HEK293T (cell line): ENCODE results near the gene RASSF3.
A peak's percentile ranks its signal among the peaks of the same experiment; 100 is the strongest.

Experiments used
- CTCF ChIA-PET: fragments of 350-600 bp; formaldehyde crosslinking; extraction: SDS; loops from one replicate; lab custom pipeline; 2021; ENCODE audit warnings: antibody characterized with exemption, inconsistent platforms; lab: Yijun Ruan, JAX
- POLR2A ChIA-PET: fragments of 350-600 bp; formaldehyde crosslinking; extraction: SDS; loops from one replicate; lab custom pipeline; 2020; ENCODE audit warnings: antibody characterized with exemption, inconsistent platforms; lab: Yijun Ruan, JAX
- DNase-seq: peaks from one replicate; pipeline ENCODE4 v3.0.0; 2012; ENCODE audit warnings: mixed read lengths; ENCODE audit errors: extremely low spot score
- ARNT ChIP-seq: fragments of 450-650 bp; IDR thresholded peaks from 2 replicates; pipeline ENCODE4 v1.6.1; 2017; ENCODE audit warnings: mild to moderate bottlenecking
- BHLHE40 ChIP-seq: fragments of 450-650 bp; IDR thresholded peaks from 2 replicates; pipeline ENCODE4 v1.6.1; 2016; ENCODE audit warnings: mild to moderate bottlenecking, moderate library complexity, borderline replicate concordance
- CTBP1 ChIP-seq: fragments of 450-650 bp; IDR thresholded peaks from 2 replicates; pipeline ENCODE4 v1.6.1; 2016; ENCODE audit warnings: borderline replicate concordance
- ELF4 ChIP-seq: fragments of 450-650 bp; IDR thresholded peaks from 2 replicates; pipeline ENCODE4 v1.6.1; 2017; ENCODE audit warnings: antibody characterized with exemption
- FOXA1 ChIP-seq: fragments of 450-650 bp; IDR thresholded peaks from 2 replicates; pipeline ENCODE4 v1.6.1; 2016; ENCODE audit warnings: mild to moderate bottlenecking
- FOXK2 ChIP-seq: fragments of 450-650 bp; IDR thresholded peaks from 2 replicates; pipeline ENCODE4 v1.6.1; 2016; ENCODE audit warnings: mild to moderate bottlenecking
- FOXM1 ChIP-seq: fragments of 450-650 bp; IDR thresholded peaks from 2 replicates; pipeline ENCODE4 v1.6.1; 2017; ENCODE audit warnings: mild to moderate bottlenecking, borderline replicate concordance
- HDGF ChIP-seq: fragments of 450-650 bp; IDR thresholded peaks from 2 replicates; pipeline ENCODE4 v1.6.1; 2017; ENCODE audit warnings: antibody characterized with exemption, borderline replicate concordance
- L3MBTL2 ChIP-seq: fragments of 450-650 bp; conservative IDR thresholded peaks from 2 replicates; pipeline ENCODE4 v1.6.1; 2016; ENCODE audit warnings: mild to moderate bottlenecking
- LEF1 ChIP-seq: fragments of 450-650 bp; IDR thresholded peaks from 2 replicates; pipeline ENCODE4 v1.6.1; 2017; ENCODE audit warnings: mild to moderate bottlenecking, borderline replicate concordance
- NFRKB ChIP-seq: fragments of 450-650 bp; IDR thresholded peaks from 2 replicates; pipeline ENCODE4 v1.6.1; 2016; ENCODE audit warnings: mild to moderate bottlenecking, moderate library complexity
- SP1 ChIP-seq: fragments of 450-650 bp; IDR thresholded peaks from 2 replicates; pipeline ENCODE4 v1.6.1; 2017
- SUZ12 ChIP-seq: fragments of 450-650 bp; IDR thresholded peaks from 2 replicates; pipeline ENCODE4 v1.6.1; 2016; ENCODE audit warnings: mild to moderate bottlenecking
- TARDBP ChIP-seq: fragments of 450-650 bp; IDR thresholded peaks from 2 replicates; pipeline ENCODE4 v1.6.1; 2016
- ZNF384 ChIP-seq: fragments of 450-650 bp; IDR thresholded peaks from 2 replicates; pipeline ENCODE4 v1.6.1; 2016
- TF ChIP-seq, protein P1 (sequence below): fragments of 450-650 bp; IDR thresholded peaks from 2 replicates; pipeline ENCODE4 v1.6.1; 2016

The RASSF3 gene

GRCh38 chr12:64587447-64587846 lies 22.8 kb upstream of the RASSF3 start:
- CTCF ChIA-PET = no interaction called here
- no peak for DNase-seq
- TF ChIP-seq LEF1 (no peak), ELF4 (no peak), L3MBTL2 (no peak), FOXM1 (no peak), SUZ12 (no peak)
- POLR2A ChIA-PET = no interaction called here

DNA sequence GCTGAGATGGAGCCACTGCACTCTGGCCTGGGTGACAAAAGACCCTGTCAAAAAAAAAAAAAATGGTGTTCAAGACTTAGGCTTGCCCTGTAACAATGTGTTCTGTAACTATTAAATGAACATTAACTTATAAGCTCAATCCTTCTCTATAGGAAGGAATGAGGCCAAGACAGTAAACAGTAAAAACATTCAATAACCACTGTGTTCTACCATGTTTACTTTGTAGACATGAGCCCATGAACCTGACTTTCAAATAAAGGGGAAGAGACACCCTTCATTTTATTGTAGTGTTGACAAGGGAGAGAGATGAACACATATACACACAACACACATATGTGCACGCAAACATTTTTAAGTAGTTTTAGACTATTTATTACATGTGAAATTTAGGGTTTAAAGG lies 20.1 kb upstream of the RASSF3 start:
- ChIA-PET POLR2A (no interaction called here), CTCF (interaction anchor here (0.5 to 0.7 kb wide), 3 partner anchors 41 to 143 kb away, joined by 3 to 6 read pairs (median 3); no protein-coding TSS in a partner anchor)
- TF ChIP-seq L3MBTL2 = no peak
- TF ChIP-seq BHLHE40 = no peak
- TF ChIP-seq ZNF384 = no peak
- TF ChIP-seq FOXK2 = no peak
- TF ChIP-seq FOXM1 = no peak
- no peak for TF ChIP-seq FOXA1
- no peak for TF ChIP-seq NFRKB
- no peak for DNase-seq

- no peak for TF ChIP-seq NFRKB
- no peak for TF ChIP-seq LEF1
- TF ChIP-seq TARDBP = no peak
- no peak for TF ChIP-seq FOXA1
- no peak for TF ChIP-seq SP1
- no peak for DNase-seq
- ChIA-PET POLR2A (no interaction called here), CTCF (no interaction called here)
These were observed 14.2 kb upstream of the RASSF3 start for GRCh38 chr12:64595863-64596793.

GRCh38 chr12:64598831-64599230 lies 11.5 kb upstream of the RASSF3 start:
- CTCF ChIA-PET = no interaction called here
- POLR2A ChIA-PET = no interaction called here
- no peak for DNase-seq
- TF ChIP-seq FOXA1 = no peak

DNA sequence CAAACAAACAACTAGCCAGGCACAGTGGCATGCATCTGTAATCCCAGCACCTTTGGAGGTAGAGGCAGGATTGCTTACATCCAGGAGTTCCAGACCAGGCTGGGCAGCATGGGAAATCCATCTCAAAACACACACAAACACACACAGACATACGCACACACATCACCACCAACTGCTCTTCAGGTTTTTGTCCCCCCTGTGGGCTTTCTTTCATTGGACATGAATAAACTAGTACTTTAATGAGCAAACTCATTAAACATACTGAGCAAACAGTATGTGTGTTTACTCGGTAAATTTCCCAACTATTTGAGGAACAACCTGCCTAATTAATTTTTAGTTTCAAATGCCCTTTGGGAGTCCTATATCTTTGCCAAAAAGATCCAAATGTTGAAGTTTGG lies 10.1 kb upstream of the RASSF3 start:
- ChIA-PET POLR2A (interaction anchor here (0.5 to 0.8 kb wide), 2 partner anchors 52 to 62 kb away, joined by 3 to 5 read pairs; no protein-coding TSS in a partner anchor), CTCF (no interaction called here)
- TF ChIP-seq ZNF384 (no peak), CTBP1 (no peak), LEF1 (no peak), ELF4 (no peak), BHLHE40 (no peak), FOXM1 (no peak), TARDBP (no peak), ARNT (no peak), SUZ12 (no peak), L3MBTL2 (no peak), HDGF (no peak), NFRKB (no peak), SP1 (no peak), FOXK2 (no peak), FOXA1 (no peak)
- TF ChIP-seq, protein P1, sequence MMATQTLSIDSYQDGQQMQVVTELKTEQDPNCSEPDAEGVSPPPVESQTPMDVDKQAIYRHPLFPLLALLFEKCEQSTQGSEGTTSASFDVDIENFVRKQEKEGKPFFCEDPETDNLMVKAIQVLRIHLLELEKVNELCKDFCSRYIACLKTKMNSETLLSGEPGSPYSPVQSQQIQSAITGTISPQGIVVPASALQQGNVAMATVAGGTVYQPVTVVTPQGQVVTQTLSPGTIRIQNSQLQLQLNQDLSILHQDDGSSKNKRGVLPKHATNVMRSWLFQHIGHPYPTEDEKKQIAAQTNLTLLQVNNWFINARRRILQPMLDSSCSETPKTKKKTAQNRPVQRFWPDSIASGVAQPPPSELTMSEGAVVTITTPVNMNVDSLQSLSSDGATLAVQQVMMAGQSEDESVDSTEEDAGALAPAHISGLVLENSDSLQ = no peak
- DNase-seq = no peak

DNA sequence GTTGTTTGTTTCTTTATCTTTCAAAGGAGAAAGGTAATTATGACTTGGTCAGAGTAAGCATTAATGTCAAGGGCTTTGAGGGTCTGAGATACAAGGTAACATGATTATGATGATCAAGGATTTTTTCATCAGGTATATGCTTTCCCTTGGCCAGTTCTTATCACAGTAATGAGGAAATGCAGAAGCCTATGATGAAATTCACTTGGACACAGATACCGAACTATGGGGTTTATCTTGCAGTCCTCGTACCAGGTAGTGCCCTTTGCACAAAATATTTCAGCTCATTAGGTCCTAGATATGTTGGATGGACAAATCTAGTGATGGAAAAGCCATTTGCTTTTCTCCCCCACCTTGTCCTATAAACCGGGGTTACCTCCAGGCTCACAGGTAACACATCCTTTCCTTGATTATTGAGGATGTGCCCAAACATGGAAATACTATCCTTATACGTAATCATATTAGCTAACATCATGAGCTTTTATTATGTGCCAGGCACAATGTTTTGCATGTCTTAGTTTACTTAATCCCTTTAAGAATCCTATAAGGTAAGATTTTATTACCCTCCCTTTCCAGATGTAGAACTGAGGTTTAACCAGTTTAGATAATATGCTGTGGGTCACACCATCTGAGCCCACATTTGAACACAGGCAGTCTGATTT lies 7.0 kb upstream of the RASSF3 start:
- POLR2A ChIA-PET = no interaction called here
- DNase-seq = no peak
- CTCF ChIA-PET = interaction anchor here (0.6 kb wide), 1 partner anchor 20 kb away, joined by 3 read pairs; no protein-coding TSS in a partner anchor
- TF ChIP-seq NFRKB = no peak
- TF ChIP-seq HDGF = no peak

DNA sequence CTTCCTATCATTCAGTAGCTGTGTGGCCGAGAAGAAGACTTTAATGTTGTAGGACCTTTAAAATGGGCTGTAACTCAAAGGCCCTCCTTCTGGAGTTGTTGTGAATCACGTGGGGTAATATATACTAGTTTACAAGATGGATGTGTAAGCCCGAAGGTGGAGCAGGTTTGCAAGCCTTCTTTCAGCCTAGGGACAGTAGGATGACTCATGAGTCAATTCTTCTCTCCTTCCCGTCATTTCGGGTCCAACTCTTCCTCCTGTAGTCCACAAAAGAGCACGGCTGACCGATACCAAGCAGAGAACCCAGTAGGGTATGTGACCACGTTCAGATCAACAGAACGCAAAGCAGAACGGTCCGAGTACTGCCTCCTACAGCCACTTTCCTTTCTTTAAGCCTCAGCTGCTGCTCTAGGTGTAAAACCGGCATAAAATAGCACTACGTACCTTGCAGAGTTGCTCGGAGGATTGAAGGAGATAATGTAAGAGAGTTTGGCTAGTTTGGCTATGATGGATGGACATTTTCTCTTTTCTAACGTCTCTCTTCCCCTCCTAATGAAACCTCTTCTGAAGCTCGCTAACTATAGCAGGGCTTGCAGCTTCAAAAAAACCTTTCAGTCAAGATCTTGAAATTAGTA lies 1.3 kb upstream of the RASSF3 start:
- ChIA-PET POLR2A (interaction anchor here (0.7 to 1.7 kb wide), 9 partner anchors 14 to 87 kb away, joined by 3 to 6 read pairs (median 4); no protein-coding TSS in a partner anchor), CTCF (interaction anchor here (0.6 to 2.4 kb wide), 11 partner anchors 8 to 126 kb away, joined by 3 to 12 read pairs (median 3); no protein-coding TSS in a partner anchor)
- TF ChIP-seq, protein P1 = peak; percentile 23
- TF ChIP-seq LEF1 (no peak), L3MBTL2 (peak; percentile 36; the same call in 1 of the 2 replicates)
- peak; percentile 59 for DNase-seq
